ENCODE results near the gene UBTF. TPM values are rescaled to one million over a fixed set of nuclear protein-coding genes. Genes with fewer than 3 reads are reported as not detected.

UBTF gene
- total RNA-seq, 4 donors from 2014 or later: 54.8 to 102 (median 71.8) TPM

GRCh38 chr17:44220213-44221083 is 973 bp upstream of the UBTF start:
- Histone ChIP-seq H3K4me1 (peaks cover 45% of the 10 kb centered on the region), H3K27me3 (no peaks in the 10 kb centered on the region), H3K27ac (peak overlapping the region; percentile 100), H3K9me3 (no peaks in the 10 kb centered on the region), H3K36me3 (peaks cover 15% of the 10 kb centered on the region), H3K4me3 (peak overlapping the region; percentile 77)
- TF ChIP-seq CTCF (IDR thresholded peaks at IDR 0.05) (no peak), POLR2A (IDR thresholded peaks at IDR 0.05) (no peak), POLR2AphosphoS5 (IDR thresholded peaks at IDR 0.05) (no peak), EP300 (IDR thresholded peaks at IDR 0.05) (no peak)
- under 1% methylated on average over 43 of the region's 108 CpGs for WGBS
- DNase-seq (ENCODE audit: low spot score in 2 of 2): peak in 1 of 2 donors; percentile 75

GRCh38 chr17:44219108-44219615 is 313 bp downstream of the UBTF start:
- H3K9me3 ChIP-seq: no peaks in the 10 kb centered on the region
- TF ChIP-seq EP300 (IDR thresholded peaks at IDR 0.05): no peak
- no peak for TF ChIP-seq POLR2AphosphoS5 (IDR thresholded peaks at IDR 0.05)
- TF ChIP-seq CTCF (IDR thresholded peaks at IDR 0.05): peak; percentile 73
- TF ChIP-seq POLR2A (IDR thresholded peaks at IDR 0.05): peak in 1 of 2 donors; percentile 34
- peaks cover 45% of the 10 kb centered on the region for H3K4me1 ChIP-seq
- H3K36me3 ChIP-seq: peaks cover 28% of the 10 kb centered on the region
- 0% methylated on average over 10 of the region's 73 CpGs for WGBS
- H3K27me3 ChIP-seq: no peaks in the 10 kb centered on the region
- peak overlapping the region; percentile 77 for H3K4me3 ChIP-seq
- peak overlapping the region; percentile 100 for H3K27ac ChIP-seq
- DNase-seq (ENCODE audit: low spot score in 2 of 2): peak in 1 of 2 donors; percentile 82

- peak in 1 of 2 donors; percentile 80 for TF ChIP-seq CTCF (IDR thresholded peaks at IDR 0.05)
- TF ChIP-seq POLR2A (IDR thresholded peaks at IDR 0.05): no peak
- no peak for TF ChIP-seq EP300 (IDR thresholded peaks at IDR 0.05)
- no peak for TF ChIP-seq POLR2AphosphoS5 (IDR thresholded peaks at IDR 0.05)
- Histone ChIP-seq H3K9me3 (no peaks in the 10 kb centered on the region), H3K36me3 (peaks cover 33% of the 10 kb centered on the region), H3K4me3 (peak overlapping the region; percentile 77), H3K27ac (peak overlapping the region; percentile 100), H3K27me3 (no peaks in the 10 kb centered on the region), H3K4me1 (peaks cover 40% of the 10 kb centered on the region)
- WGBS: 0% methylated on average over 1 of the region's 89 CpGs
- peak in 1 of 2 donors; percentile 88 for DNase-seq (ENCODE audit: low spot score in 2 of 2)
These were observed 949 bp downstream of the UBTF start for GRCh38 chr17:44218344-44219107.

- DNase-seq (ENCODE audit: low spot score in 2 of 2): peak in 1 of 2 donors; percentile 77
- Histone ChIP-seq H3K36me3 (peaks cover 33% of the 10 kb centered on the region), H3K4me1 (peaks cover 38% of the 10 kb centered on the region), H3K27me3 (no peaks in the 10 kb centered on the region), H3K27ac (peak overlapping the region; percentile 100), H3K4me3 (peak overlapping the region; percentile 77), H3K9me3 (no peaks in the 10 kb centered on the region)
- TF ChIP-seq EP300 (IDR thresholded peaks at IDR 0.05) (no peak), POLR2A (IDR thresholded peaks at IDR 0.05) (no peak), CTCF (IDR thresholded peaks at IDR 0.05) (no peak), POLR2AphosphoS5 (IDR thresholded peaks at IDR 0.05) (no peak)
- 10% methylated on average over 3 of the region's 10 CpGs for WGBS
These were observed 1.6 kb downstream of the UBTF start for GRCh38 chr17:44217738-44218343.

Data from suprapubic skin (tissue), 4 donors.